Nucleus accumbens (tissue), 56 donors: ENCODE results near the gene UVRAG.

Source experiments
- DNase-seq, 56 donors: peaks; one replicate each; lab custom pipeline; 2025; lab: John Stamatoyannopoulos, UW

The UVRAG gene

GRCh38 chr11:76086743-76087635 lies 272.0 kb downstream of the UVRAG start:
- no peak for DNase-seq

- DNase-seq, result no peak
These were observed 272.7 kb downstream of the UVRAG start for GRCh38 chr11:76087749-76088148.

DNA sequence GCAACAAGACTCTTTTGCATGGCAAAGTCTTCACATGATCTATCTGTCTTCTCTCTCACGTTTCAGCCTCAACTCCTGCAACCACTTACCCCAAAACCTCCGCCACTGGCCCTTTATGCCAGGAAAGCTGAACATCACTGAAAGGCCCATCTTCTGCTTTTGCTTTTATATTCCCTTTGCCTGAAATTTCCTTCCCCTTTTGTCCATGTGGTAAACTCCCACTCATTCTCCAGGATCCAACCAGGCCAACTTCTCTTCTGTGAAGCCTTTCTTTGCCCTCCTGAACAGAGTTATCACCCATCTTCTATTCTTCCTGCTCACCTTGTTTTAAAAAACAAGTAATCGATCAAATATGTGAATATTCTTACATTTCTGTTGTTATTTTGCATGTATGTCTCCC lies 273.5 kb downstream of the UVRAG start:
- no peak for DNase-seq

- DNase-seq, result no peak
These were observed 275.2 kb downstream of the UVRAG start for GRCh38 chr11:76090174-76090573.

- DNase-seq, result no peak
These were observed 275.8 kb downstream of the UVRAG start for GRCh38 chr11:76090821-76091220.

DNA sequence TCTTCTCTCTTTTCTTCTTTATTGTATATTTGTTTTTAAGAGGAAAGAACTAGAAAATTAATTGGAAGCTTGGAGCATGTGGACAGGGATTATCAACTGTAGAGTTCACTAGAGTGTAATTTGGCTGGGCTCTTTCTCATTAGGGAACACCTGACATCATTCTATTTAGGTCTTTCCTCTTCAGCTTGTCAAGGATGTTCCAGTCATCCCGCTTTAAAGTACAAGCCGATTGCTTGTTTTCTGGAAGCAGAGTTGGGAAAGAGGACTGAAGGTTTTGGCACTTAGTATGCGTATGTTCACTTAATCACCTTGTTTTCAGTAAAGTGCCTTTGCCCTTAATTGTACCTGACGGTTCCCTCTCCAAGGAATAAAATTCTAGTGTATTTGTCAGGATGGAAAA lies 279.7 kb downstream of the UVRAG start:
- DNase-seq, result no peak

DNA sequence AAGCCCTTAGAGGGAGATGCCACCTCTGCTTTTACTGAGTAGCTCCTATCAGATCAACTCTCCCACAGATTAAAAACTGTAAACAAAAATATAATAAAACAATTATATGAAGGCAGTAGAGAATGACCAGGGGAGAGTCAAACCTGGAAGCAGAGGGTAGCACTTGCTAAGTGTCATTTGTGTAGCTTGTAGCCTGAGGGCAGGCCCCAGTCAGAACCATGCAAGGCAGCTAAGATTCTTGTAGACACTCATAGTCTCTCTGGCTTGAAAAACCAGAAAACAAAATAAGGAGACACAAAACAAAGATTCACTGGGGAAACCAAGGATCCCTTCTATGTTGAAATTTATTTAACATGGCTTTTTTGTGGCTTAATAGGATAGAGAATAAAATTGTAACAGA lies 280.9 kb downstream of the UVRAG start:
- DNase-seq, result no peak

DNA sequence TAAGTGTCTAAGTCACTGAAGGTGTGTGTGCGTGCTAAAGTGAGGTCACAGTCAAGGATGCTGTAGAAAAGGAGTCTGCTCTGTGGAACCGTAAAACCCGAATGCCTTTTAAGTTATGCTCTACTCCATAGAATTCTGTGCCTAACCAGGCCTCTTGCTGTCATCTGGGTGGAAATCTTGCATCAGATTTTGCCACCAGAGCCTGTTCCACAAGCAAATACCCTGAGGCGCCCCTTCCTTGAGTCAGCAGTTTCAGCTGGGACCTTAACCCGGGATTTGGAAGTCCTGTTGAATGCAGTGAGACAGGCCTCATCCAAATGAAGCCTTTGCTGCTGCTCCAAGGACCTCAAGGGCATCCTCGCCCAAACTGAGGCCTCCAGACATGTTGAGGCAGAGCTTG lies 281.5 kb downstream of the UVRAG start:
- DNase-seq, result no peak

- DNase-seq, result no peak
These were observed 287.8 kb downstream of the UVRAG start for GRCh38 chr11:76102802-76103201.

DNA sequence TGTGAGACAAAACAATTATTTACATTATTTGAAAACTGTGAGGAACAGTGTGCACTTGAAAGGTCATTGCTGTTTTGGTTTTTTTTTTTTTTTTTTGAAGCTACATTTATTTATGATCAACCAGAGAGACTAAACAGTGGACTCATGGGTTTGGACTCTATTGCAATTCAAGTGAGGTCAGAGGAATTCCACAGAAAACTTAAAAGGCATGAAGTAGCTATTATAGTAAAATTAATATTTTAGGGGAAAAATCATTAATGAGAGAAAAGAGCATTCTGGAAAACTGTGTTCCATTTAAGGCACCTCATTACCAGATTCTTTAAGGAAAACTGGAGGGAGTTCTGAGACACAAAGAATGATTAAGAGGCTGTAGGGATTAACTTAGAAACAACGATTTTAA lies 288.4 kb downstream of the UVRAG start:
- no peak for DNase-seq

DNA sequence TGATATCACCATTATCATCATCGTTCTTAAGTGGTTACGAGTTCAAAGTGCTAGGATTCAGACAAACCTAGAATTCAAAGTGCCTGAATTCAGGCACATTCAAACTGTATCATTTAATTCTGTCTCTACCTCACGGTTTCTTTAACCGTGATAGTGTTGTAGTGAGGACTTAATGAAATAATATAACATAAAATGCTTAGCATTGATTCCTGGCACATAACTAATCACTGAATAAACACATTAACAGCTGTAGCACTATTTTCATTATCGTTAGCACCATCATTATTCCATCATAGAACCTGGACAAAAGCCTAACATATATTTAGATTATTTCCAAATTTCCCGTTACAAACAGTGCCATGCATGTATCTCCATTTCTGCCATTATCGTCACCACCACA lies 289.3 kb downstream of the UVRAG start:
- DNase-seq, result no peak

DNA sequence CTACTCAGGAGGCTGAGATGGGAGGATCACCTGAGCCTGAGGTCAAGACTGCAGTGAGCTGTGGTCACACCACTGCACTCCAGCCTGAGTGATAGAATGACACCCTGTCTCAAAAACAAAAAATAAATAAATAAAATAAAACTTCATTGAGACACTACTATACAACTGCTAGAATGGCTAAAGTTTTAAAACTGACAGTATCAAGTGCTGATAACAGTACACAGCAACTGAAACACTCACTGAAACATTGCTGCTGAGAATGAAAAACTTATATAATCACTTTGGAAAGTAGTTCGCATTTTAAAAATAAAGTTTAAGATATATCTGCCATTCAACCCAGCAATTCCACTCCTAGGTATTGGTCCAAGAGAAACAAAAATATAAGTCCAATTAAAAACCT lies 290.6 kb downstream of the UVRAG start:
- DNase-seq, result no peak

GRCh38 chr11:76107971-76108370 lies 293.0 kb downstream of the UVRAG start:
- no peak for DNase-seq

GRCh38 chr11:76114238-76114637 lies 299.2 kb downstream of the UVRAG start:
- no peak for DNase-seq

DNA sequence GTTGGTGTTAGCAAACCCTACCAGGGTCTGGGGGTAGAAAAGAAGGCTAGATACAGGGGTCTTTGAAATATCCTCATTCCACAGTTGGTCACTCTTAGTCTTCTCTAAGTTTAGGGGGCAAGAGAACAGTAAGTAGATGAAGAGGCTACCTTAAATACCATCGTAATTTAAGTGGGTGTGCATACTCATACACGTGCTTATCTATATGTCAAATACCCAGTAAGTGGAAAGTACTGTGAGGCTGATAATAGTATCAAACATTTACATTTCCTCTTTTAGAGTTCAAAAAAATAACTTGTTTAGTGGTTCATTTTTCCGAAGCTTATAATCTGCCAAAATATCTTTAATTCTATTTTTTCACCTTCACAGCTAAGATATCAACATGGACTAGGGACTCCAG lies 300.5 kb downstream of the UVRAG start:
- no peak for DNase-seq

GRCh38 chr11:76119032-76119431 lies 304.0 kb downstream of the UVRAG start:
- DNase-seq, result no peak

DNA sequence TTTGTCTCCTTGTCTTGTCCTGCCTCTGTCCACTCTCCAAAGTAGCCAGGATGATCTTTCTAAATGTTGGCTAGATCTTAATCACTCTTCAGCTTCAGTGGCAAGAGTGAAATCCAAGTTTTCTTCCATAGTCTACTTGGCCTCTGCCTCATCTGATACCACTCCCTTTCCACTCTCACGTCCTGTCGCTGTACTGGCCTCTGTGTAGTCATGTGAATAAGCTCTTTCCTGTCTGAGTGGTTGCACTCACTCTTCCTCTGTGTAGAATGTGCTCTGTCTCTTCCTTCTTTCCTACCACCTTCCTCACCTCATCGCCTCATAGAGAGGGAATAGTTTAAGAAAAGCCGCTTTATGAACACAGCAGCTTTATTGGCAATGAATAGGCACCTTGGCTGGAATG lies 304.8 kb downstream of the UVRAG start:
- no peak for DNase-seq

DNA sequence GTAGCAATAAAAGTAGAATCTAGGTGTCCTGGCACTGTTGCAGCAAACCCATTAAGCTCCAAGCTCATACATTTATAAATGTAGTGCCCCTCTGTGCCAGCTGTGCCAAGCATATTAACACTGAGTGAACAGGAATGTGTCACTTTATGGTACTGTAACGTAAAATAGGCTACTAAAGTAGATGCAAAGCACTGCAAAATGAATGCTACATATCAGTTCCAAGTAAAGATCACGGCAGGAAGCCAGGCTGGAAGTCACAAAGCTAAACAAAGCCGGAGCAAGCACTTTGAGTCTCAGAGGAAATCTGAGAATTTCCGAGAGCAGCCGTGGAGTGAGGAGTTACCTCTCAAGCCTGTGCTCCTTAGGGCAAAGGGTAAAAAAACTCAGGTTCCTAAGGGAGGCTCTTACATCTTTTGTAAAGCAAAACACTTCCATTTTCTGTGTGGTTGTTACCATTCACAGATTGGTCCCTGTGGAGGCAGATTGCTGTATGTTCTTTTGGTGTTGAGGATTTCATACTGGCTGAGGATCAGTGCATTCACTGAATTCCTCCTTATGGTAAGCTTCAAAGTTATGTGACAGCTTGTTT lies 305.6 kb downstream of the UVRAG start:
- DNase-seq, result no peak

- DNase-seq, result no peak
These were observed 308.2 kb downstream of the UVRAG start for GRCh38 chr11:76123248-76123647.

DNA sequence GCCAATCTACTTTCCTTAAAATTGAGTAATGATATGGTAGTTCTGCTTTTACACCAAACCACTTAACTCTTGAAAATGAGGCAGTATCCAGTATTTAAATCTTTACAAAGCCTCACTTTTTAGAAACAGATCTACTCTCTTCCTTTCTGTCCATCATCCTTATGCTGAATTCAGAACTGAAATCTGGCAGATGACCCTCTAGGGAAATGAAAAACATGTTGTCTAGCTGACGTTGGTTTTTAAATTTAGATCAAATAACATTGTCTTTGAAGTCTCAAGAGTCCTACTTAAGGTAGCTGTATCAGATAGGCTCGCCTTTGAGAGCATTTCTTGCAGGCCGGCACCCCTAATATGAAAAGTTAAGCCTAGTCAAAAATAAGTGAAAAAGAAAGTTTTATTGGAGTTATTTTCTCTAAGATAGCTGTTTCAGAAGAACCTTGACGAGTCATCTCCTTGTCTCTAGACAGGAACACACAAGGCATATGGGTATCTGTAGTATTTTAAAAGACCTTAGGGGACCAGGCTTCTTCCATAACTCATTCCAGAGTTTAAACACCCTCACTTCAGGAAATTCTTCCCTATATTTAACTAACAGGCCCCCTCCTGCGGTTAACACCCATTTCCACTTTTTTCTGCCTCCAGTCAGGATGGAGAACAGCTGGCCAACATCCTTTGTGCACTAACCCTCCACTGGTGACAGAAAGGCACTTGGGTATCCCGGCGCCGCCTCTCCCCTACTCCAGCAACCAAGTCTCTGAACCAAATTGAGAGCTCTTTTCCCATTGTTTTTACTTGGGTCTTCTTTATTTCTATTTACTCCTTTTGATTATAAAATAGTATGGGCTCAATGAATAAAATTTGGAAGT lies 310.1 kb downstream of the UVRAG start:
- no peak for DNase-seq

DNA sequence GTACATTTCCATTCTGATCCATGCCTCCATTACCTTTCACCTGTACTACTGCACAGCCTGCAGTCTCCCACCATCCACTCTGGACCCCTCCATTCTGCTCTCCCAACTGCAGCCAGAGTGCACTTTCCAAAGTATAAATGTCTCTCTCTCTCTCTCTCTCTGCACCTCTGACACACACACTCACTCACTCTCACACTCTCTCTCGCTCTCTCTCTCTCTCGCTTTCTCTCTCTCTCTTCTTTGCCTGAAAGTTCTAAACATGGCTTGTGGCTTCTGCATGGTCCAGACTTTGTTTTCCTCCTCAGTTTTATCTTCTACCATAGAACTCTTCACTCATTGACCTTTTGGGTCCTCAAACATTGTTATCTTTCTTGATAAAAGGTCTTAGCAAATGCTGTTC lies 314.7 kb downstream of the UVRAG start:
- DNase-seq, result no peak
